ENCODE data around the gene CCR3.

CCR3 gene

GRCh38 chr3:46213201-46213600 lies 29.1 kb upstream of the CCR3 start:
- Histone ChIP-seq H3K79me2 (ENCODE audit: insufficient read depth, low read length) (no peaks in the 10 kb centered on the region), H3K9ac (ENCODE audit: low read length) (no peak overlapping the region), H3K9me2 (replicated peaks; ENCODE audit: insufficient read depth, low read length) (no peaks in the 10 kb centered on the region), H3K9me3 (ENCODE audit: insufficient read depth, low read length) (no peaks in the 10 kb centered on the region), H3K4me3 (ENCODE audit: insufficient read depth, low read length, poor library complexity, severe bottlenecking) (no peak overlapping the region), H3F3A (ENCODE audit: insufficient read depth) (no peaks in the 10 kb centered on the region), H3K27me3 (ENCODE audit: low read length) (no peaks in the 10 kb centered on the region), H3K4me2 (ENCODE audit: low read depth, low read length, poor library complexity, severe bottlenecking) (no peak overlapping the region), H4K20me1 (ENCODE audit: low read depth, low read length) (no peaks in the 10 kb centered on the region), H2AFZ (ENCODE audit: low read depth, low read length, severe bottlenecking) (no peak overlapping the region), H3K27ac (ENCODE audit: low read depth, low read length) (no peak overlapping the region), H3K36me3 (ENCODE audit: low read length) (no peaks in the 10 kb centered on the region)
- TF ChIP-seq CTCF (IDR thresholded peaks at IDR 0.05; ENCODE audit: insufficient read depth, low read length, poor library complexity, severe bottlenecking), result no peak
- TF ChIP-seq EZH2phosphoT487 (conservative IDR thresholded peaks at IDR 0.05; ENCODE audit: low read length), result no peak

- H3K9me2 ChIP-seq (replicated peaks; ENCODE audit: insufficient read depth, low read length), result no peaks in the 10 kb centered on the region
- H3K9ac ChIP-seq (ENCODE audit: low read length), result no peak overlapping the region
- H4K20me1 ChIP-seq (ENCODE audit: low read depth, low read length), result no peaks in the 10 kb centered on the region
- H2AFZ ChIP-seq (ENCODE audit: low read depth, low read length, severe bottlenecking), result no peak overlapping the region
- no peak overlapping the region for H3K4me2 ChIP-seq (ENCODE audit: low read depth, low read length, poor library complexity, severe bottlenecking)
- no peaks in the 10 kb centered on the region for H3K79me2 ChIP-seq (ENCODE audit: insufficient read depth, low read length)
- TF ChIP-seq EZH2phosphoT487 (conservative IDR thresholded peaks at IDR 0.05; ENCODE audit: low read length), result no peak
- peak; percentile 20 for TF ChIP-seq CTCF (IDR thresholded peaks at IDR 0.05; ENCODE audit: insufficient read depth, low read length, poor library complexity, severe bottlenecking)
- no peaks in the 10 kb centered on the region for H3K36me3 ChIP-seq (ENCODE audit: low read length)
- H3K27ac ChIP-seq (ENCODE audit: low read depth, low read length), result no peak overlapping the region
- H3K27me3 ChIP-seq (ENCODE audit: low read length), result no peaks in the 10 kb centered on the region
- no peaks in the 10 kb centered on the region for H3F3A ChIP-seq (ENCODE audit: insufficient read depth)
- H3K9me3 ChIP-seq (ENCODE audit: insufficient read depth, low read length), result no peaks in the 10 kb centered on the region
- no peak overlapping the region for H3K4me3 ChIP-seq (ENCODE audit: insufficient read depth, low read length, poor library complexity, severe bottlenecking)
Observed at GRCh38 chr3:46214751-46215352, 27.4 kb upstream of the CCR3 start.

- Histone ChIP-seq H3K4me2 (ENCODE audit: low read depth, low read length, poor library complexity, severe bottlenecking) (no peak overlapping the region), H3K27ac (ENCODE audit: low read depth, low read length) (no peak overlapping the region), H3K36me3 (ENCODE audit: low read length) (no peaks in the 10 kb centered on the region), H3K4me3 (ENCODE audit: insufficient read depth, low read length, poor library complexity, severe bottlenecking) (no peak overlapping the region), H2AFZ (ENCODE audit: low read depth, low read length, severe bottlenecking) (no peak overlapping the region), H3F3A (ENCODE audit: insufficient read depth) (no peaks in the 10 kb centered on the region), H3K79me2 (ENCODE audit: insufficient read depth, low read length) (no peaks in the 10 kb centered on the region), H3K9me2 (replicated peaks; ENCODE audit: insufficient read depth, low read length) (no peaks in the 10 kb centered on the region), H3K9me3 (ENCODE audit: insufficient read depth, low read length) (no peaks in the 10 kb centered on the region), H3K9ac (ENCODE audit: low read length) (no peak overlapping the region), H3K27me3 (ENCODE audit: low read length) (no peaks in the 10 kb centered on the region), H4K20me1 (ENCODE audit: low read depth, low read length) (no peaks in the 10 kb centered on the region)
- TF ChIP-seq EZH2phosphoT487 (conservative IDR thresholded peaks at IDR 0.05; ENCODE audit: low read length) (no peak), CTCF (IDR thresholded peaks at IDR 0.05; ENCODE audit: insufficient read depth, low read length, poor library complexity, severe bottlenecking) (no peak)
Observed at GRCh38 chr3:46215810-46216414, 26.3 kb upstream of the CCR3 start.
